A549 (cell line): Measurements from ENCODE around the gene ADAM12.

Experiments used
- CTCF ChIP-seq: fragments of >200 bp; sonication (Bioruptor Twin); formaldehyde crosslinking; IDR thresholded peaks from 3 replicates; pipeline ENCODE4 v1.5.1; 2016
- EP300 ChIP-seq, 2 experiments: fragments of >200 bp; sonication (Bioruptor Twin); formaldehyde crosslinking; IDR thresholded peaks; 2 replicates in 1 of 2; 3 replicates in 1 of 2; pipeline ENCODE4 v1.6.1; 2016 to 2017
- HOXB13 ChIP-seq: fragments of 250-450 bp; sonication (Bioruptor Pico); IDR thresholded peaks from 2 replicates; pipeline ENCODE4 v1.5.0; 2020; ENCODE audit warnings: low read depth, mild to moderate bottlenecking, moderate library complexity
- JUN ChIP-seq, 2 experiments: fragments of >200 bp; sonication (Bioruptor Twin); formaldehyde crosslinking; IDR thresholded peaks; 2 replicates in 1 of 2; 3 replicates in 1 of 2; pipeline ENCODE4 v1.6.1; 2016 to 2017
- KDM1A ChIP-seq: fragments of 200-600 bp; sonication (generic); IDR thresholded peaks from 2 replicates; pipeline ENCODE4 v1.6.1; 2016; ENCODE audit warnings: low read depth, mild to moderate bottlenecking
- MAX ChIP-seq: IDR thresholded peaks from 2 replicates; pipeline ENCODE4 v1.6.1; 2012
- POLR2A ChIP-seq: IDR thresholded peaks from 2 replicates; pipeline ENCODE4 v1.6.1; 2012; ENCODE audit warnings: mild to moderate bottlenecking, low read length
- POLR2AphosphoS2 ChIP-seq: conservative IDR thresholded peaks from 2 replicates; pipeline ENCODE4 v1.6.1; 2012; ENCODE audit warnings: low read length, improper control_type of control experiment, inconsistent platforms
- USF2 ChIP-seq: fragments of 450-650 bp; IDR thresholded peaks from 2 replicates; pipeline ENCODE4 v1.6.1; 2014; ENCODE audit warnings: antibody characterized with exemption

- no peak for TF ChIP-seq USF2
- no peak for TF ChIP-seq POLR2A
- no peak for TF ChIP-seq MAX
- TF ChIP-seq HOXB13: no peak
- TF ChIP-seq CTCF: no peak
- no peak for TF ChIP-seq EP300 (IDR thresholded peaks at IDR 0.05)
- no peak for TF ChIP-seq KDM1A
- TF ChIP-seq JUN (IDR thresholded peaks at IDR 0.05): no peak
- no peak for TF ChIP-seq POLR2AphosphoS2
Measured at GRCh38 chr10:126250527-126251310, 137.6 kb downstream of the ADAM12 start.
